ENCODE measurements around the gene PSMA4.
"Not testable (repeated sequence)": the region's sequence is repeated elsewhere in the genome, so short reads cannot be mapped to it uniquely, and the experiment has no call there.

Gene PSMA4

DNA sequence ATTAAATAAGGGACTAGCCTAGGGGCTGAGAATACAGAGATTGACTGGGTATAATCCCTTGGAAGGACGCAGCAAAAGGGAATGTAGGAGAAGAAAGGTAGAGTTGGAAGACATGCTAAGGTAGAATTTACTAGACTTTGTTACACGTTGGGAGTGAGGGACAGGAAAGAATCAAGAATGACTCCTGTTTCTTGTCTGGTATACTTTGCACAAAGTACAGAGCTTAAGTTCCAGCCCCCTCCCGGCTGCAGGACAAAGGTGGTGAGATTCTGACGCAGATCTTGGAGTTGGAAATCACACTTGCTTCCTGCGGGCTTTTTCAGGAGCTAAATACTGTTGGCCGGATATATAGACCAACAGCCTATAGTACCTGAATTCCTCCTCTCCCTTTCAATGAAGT, 32.0 kb upstream of the PSMA4 start:
- peak overlapping the region; percentile 81 for H3K4me3 ChIP-seq (ENCODE audit: low read length)
- DNase-seq (ENCODE audit: low read depth): no peak

GRCh38 chr15:78509726-78510312, 30.4 kb upstream of the PSMA4 start:
- no peak overlapping the region for H3K4me3 ChIP-seq (ENCODE audit: low read length)
- TF ChIP-seq CTCF (IDR thresholded peaks at IDR 0.05; ENCODE audit: insufficient read depth, low read depth, low read length, missing control alignments): no peak
- no peak for DNase-seq (ENCODE audit: low read depth)

More for the DNA sequence above, 32.0 kb upstream of the PSMA4 start:
- TF ChIP-seq CTCF (IDR thresholded peaks at IDR 0.05; ENCODE audit: insufficient read depth, low read depth, low read length, missing control alignments): no peak

GRCh38 chr15:78520035-78520434, 20.2 kb upstream of the PSMA4 start:
- not testable (repeated sequence) for DNase-seq (ENCODE audit: low read depth); H3K4me3 ChIP-seq (ENCODE audit: low read length)

GRCh38 chr15:78524230-78524629, 16.0 kb upstream of the PSMA4 start:
- no peak for DNase-seq (ENCODE audit: low read depth)
- no peak overlapping the region for H3K4me3 ChIP-seq (ENCODE audit: low read length)
- no peak for TF ChIP-seq CTCF (IDR thresholded peaks at IDR 0.05; ENCODE audit: insufficient read depth, low read depth, low read length, missing control alignments)

DNA sequence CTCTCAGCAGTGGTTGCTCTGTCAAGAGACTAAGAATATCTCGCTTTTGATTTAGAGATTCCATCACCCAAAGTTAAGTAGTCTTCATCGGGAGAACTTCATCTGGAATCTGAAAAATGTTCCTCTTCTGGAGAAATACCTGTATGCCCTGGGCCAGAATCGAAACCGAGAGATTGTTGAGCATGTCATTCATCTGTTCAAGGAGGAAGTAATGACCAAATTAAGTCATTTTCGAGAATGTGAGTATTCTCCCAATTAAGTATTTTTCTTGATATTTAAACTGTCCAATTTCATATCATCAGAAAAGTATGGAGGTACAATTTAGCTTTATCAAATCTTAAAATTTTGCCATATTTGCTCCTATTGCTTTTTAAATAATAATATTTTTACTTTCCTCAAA, 12.9 kb upstream of the PSMA4 start:
- no peak overlapping the region for H3K4me3 ChIP-seq (ENCODE audit: low read length)
- no peak for DNase-seq (ENCODE audit: low read depth)
- TF ChIP-seq CTCF (IDR thresholded peaks at IDR 0.05; ENCODE audit: insufficient read depth, low read depth, low read length, missing control alignments): no peak

GRCh38 chr15:78533331-78533730, 6.9 kb upstream of the PSMA4 start:
- TF ChIP-seq CTCF (IDR thresholded peaks at IDR 0.05; ENCODE audit: insufficient read depth, low read depth, low read length, missing control alignments): no peak
- DNase-seq (ENCODE audit: low read depth): no peak
- no peak overlapping the region for H3K4me3 ChIP-seq (ENCODE audit: low read length)

- no peak for TF ChIP-seq CTCF (IDR thresholded peaks at IDR 0.05; ENCODE audit: insufficient read depth, low read depth, low read length, missing control alignments)
- DNase-seq (ENCODE audit: low read depth): peak; percentile 6
- no peak overlapping the region for H3K4me3 ChIP-seq (ENCODE audit: low read length)
Measured at GRCh38 chr15:78536134-78536533, 4.1 kb upstream of the PSMA4 start.
